ENCODE measurements around the gene TYW1B.
"Not testable (repeated sequence)": the region's sequence is repeated elsewhere in the genome, so short reads cannot be mapped to it uniquely, and the experiment has no call there.

TYW1B gene

DNA sequence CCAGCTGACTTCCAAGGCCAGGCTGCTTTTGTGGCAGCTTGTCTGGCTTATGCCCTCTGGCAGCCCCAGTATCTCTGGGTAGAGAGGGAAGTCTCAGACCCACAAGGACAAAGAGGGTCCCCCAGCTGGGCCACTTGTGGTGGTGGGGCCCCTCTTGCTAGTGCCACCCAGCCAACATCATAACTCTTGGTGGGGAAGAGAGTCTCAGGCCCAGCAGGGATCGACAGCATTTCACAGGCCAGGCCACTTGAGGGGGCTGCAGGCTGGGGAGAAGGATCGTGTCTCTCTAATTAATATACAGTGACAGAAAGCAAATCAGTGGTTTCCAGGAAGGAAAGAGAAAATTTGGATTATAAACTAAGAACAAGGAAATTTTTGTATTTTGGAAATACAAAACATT is 76.0 kb downstream of the TYW1B start:
- no peak for DNase-seq (ENCODE audit: low spot score)
- TF ChIP-seq, protein P1, sequence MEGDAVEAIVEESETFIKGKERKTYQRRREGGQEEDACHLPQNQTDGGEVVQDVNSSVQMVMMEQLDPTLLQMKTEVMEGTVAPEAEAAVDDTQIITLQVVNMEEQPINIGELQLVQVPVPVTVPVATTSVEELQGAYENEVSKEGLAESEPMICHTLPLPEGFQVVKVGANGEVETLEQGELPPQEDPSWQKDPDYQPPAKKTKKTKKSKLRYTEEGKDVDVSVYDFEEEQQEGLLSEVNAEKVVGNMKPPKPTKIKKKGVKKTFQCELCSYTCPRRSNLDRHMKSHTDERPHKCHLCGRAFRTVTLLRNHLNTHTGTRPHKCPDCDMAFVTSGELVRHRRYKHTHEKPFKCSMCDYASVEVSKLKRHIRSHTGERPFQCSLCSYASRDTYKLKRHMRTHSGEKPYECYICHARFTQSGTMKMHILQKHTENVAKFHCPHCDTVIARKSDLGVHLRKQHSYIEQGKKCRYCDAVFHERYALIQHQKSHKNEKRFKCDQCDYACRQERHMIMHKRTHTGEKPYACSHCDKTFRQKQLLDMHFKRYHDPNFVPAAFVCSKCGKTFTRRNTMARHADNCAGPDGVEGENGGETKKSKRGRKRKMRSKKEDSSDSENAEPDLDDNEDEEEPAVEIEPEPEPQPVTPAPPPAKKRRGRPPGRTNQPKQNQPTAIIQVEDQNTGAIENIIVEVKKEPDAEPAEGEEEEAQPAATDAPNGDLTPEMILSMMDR (IDR thresholded peaks at IDR 0.05; ENCODE audit: extremely low read depth, insufficient read depth, missing control alignments): no peak
- in situ Hi-C loops (cut with MboI; ENCODE audit: low pct_unique_long_range_greater_than_20kb, low sequenced_read_pairs, unreplicated experiment): no loop called here

DNA sequence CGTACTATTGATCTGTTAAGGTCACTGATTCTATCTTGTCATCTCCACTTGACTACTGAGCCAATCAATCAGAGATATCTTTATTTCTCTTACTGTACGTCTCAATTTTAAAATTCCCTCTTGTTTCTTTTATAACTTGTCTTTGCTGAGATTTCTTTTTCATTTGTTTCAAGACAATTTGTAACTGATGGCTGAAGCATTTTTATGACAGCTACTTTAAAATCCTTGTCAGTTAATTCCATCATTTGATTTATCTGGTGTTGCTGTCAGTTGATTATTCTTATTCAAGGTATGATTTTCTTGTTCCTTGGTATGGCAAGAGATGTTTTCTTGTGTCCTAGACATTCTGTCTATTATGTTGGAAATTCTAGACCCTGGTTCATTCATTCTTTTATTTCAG is 76.6 kb downstream of the TYW1B start:
- DNase-seq (ENCODE audit: low spot score): no peak
- TF ChIP-seq, protein P1 (IDR thresholded peaks at IDR 0.05; ENCODE audit: extremely low read depth, insufficient read depth, missing control alignments): no peak
- in situ Hi-C loops (cut with MboI; ENCODE audit: low pct_unique_long_range_greater_than_20kb, low sequenced_read_pairs, unreplicated experiment): no loop called here

DNA sequence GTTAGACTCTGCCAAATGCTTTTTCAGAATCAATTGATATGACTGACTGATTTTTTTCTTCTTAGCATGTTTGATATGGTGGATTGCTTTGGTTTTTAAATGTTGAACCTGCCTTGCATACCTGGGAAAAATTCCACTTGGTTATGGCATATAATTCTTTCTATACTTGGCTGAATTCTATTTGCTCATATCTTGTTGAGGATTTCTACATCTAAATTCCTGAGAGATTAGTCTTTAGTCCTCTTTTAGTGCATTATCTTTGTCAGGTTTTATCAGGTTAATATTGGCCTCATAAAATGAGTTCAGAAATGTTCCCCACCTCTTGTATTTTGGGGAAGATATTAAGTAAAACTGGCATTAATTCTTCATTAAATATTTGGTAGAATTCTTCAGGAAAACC is 79.4 kb downstream of the TYW1B start:
- DNase-seq (ENCODE audit: low spot score); in situ Hi-C loops (cut with MboI; ENCODE audit: low pct_unique_long_range_greater_than_20kb, low sequenced_read_pairs, unreplicated experiment): not testable (repeated sequence)

DNA sequence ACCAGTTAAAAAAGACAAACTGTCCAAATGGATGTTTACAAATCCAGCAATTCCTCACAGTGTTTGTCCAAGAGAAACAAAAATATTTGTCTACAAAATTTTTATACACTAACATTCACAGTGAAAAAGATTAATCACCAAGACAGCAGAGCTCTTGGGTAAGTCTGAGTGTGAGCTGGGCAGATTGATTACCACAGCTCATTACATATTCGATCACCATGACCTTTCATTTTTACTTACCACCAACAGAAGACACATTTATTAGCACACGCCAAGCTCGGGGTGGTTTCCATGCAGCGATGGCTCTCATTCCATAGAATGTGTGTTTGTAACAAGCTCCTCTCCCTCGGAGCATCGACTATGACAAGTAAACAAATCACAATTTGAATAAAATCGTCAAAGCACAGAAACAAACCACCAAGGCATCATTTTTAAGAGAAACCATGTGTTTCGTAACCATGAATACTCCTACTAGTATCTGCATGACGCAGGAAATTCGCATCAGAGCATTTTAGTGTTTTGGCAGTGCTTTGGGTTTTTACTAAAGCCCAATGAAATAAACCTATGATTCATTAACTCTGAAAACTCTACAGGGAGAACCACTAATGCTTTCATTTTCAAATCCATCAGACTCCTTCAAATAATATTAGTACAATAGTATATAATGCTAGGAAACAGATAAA is 83.6 kb downstream of the TYW1B start:
- in situ Hi-C loops (cut with MboI; ENCODE audit: low pct_unique_long_range_greater_than_20kb, low sequenced_read_pairs, unreplicated experiment); DNase-seq (ENCODE audit: low spot score): not testable (repeated sequence)

DNA sequence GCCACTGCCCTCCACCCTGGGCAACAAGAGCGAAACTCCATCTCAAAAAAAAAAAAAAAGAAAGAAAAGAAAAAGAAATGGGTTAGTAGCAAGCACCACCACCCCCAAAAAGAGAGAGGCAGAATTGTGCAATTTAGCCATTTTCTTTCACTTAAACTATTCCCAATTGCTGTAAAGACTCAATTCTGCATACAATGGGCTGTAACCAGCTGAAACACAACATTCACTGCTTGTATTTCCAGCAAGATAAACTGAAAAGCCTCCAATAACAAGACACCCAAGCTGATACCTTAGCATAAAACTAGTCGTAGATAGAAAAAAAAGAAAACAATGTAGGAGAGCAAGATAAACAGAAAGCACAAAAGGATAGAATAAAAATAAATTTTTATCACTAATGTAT is 84.2 kb downstream of the TYW1B start:
- in situ Hi-C loops (cut with MboI; ENCODE audit: low pct_unique_long_range_greater_than_20kb, low sequenced_read_pairs, unreplicated experiment); DNase-seq (ENCODE audit: low spot score): not testable (repeated sequence)

DNA sequence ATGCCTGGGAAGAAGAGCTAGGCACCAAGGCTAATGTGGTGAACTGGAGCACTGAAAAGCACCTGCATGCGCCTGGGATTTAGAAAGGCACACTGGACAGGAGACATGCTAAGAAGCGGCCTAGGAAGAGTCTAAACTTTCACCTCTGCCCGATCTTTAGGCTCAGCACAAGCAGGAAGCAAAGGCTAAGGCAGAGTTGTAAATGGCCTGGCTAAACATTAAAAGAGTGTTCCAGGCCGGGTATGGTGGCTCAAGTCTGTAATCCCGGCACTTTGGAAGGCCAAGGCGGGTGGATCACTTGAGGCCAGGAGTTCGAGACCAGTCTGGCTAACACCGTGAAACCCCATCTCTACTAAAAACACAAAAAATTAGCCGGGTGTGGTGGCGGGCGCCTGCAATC is 88.3 kb downstream of the TYW1B start:
- DNase-seq (ENCODE audit: low spot score); in situ Hi-C loops (cut with MboI; ENCODE audit: low pct_unique_long_range_greater_than_20kb, low sequenced_read_pairs, unreplicated experiment): not testable (repeated sequence)

DNA sequence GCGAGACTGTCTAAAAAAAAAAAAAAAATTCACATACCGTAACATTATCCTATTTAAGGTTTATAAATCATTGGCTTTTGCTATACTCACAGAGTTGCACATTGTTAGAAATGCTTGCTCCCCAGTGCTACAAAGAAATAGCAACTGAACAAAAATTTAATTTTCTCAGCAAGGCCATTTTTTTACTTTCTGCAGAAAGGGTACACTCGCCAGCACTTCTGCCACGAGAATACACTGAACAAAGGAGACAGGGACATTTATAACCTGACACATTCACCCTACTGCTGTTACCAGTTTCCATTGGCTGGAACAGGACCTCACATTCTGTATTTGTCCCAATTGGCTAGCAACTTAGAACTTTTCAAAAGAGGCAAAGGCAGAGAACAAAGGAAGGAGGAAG is 92.1 kb downstream of the TYW1B start:
- DNase-seq (ENCODE audit: low spot score); in situ Hi-C loops (cut with MboI; ENCODE audit: low pct_unique_long_range_greater_than_20kb, low sequenced_read_pairs, unreplicated experiment): not testable (repeated sequence)

DNA sequence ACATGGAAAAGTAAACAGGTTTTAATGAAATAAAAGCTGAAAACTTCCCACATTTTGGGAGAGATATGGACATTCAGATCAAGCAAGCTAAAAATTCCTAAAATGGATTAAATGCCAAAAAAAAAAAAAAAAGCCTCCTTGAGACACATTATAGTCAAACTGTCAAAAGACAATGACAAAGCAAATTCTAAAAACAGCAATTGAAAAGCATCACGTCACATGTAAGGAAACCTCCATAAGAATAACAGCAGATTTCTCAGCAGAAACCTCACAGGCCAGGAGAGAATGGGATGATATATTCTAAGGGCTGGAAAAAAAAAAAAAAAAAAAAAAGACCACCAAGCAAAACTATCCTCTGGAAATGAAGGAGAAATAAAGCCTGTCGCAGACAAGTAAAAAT is 97.2 kb downstream of the TYW1B start:
- DNase-seq (ENCODE audit: low spot score); in situ Hi-C loops (cut with MboI; ENCODE audit: low pct_unique_long_range_greater_than_20kb, low sequenced_read_pairs, unreplicated experiment): not testable (repeated sequence)

DNA sequence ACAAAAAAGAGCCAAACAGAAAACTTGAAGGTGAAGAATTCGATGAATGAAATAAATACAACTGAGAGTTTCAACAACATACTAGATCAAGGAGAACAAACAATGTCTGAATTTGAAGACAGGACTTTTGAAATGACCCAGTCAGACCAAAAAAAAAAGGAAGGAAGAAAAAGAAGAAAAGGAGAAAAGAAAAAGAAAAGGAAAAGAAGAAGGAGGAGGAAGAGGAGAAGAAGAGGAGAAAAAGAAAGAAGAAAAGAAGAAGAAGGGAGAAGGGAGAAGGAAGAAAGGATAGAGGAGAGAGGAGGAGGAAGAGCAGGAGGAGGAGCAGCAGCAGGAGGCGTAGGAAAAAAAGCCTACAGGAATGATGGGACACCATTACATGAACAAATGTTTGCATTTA is 97.6 kb downstream of the TYW1B start:
- DNase-seq (ENCODE audit: low spot score); in situ Hi-C loops (cut with MboI; ENCODE audit: low pct_unique_long_range_greater_than_20kb, low sequenced_read_pairs, unreplicated experiment): not testable (repeated sequence)

DNA sequence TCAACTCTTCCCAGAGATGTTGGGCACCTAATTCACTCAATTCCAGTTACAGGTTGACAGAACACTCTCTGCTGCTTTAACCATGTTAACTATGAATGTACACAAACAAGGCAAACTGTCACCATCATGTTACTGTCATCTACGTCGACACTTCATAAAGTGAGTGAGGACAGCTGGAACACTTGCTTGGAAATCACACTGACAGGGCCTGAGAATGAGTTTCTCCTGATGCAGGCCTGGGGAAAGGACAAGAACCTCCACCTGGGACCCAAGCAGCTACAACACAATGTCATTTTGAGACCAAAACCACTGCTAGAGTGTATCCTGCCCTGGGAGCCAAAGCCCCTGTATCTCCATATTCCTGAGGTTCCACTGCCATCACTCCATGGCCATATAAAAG is 98.9 kb downstream of the TYW1B start:
- in situ Hi-C loops (cut with MboI; ENCODE audit: low pct_unique_long_range_greater_than_20kb, low sequenced_read_pairs, unreplicated experiment); DNase-seq (ENCODE audit: low spot score): not testable (repeated sequence)

DNA sequence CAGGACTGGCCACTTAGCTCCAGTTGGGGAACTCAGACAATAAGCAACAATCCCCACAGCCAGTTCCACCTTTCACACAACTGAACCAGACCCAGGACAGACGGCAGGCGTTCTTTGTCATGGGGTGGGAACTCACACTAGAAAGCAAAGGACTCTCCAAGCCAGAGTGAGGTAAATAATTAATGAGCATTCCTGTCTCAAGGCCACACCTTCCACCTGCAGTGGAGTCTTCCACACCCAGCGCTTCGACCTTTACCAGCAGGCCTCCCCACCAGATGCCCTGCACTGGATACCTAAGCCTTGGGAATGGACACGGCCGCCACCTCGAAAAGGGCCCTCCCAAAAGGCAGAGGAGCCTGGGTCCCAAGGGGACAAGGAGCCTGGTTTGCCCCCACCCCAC is 105.3 kb downstream of the TYW1B start:
- in situ Hi-C loops (cut with MboI; ENCODE audit: low pct_unique_long_range_greater_than_20kb, low sequenced_read_pairs, unreplicated experiment); DNase-seq (ENCODE audit: low spot score): not testable (repeated sequence)

DNA sequence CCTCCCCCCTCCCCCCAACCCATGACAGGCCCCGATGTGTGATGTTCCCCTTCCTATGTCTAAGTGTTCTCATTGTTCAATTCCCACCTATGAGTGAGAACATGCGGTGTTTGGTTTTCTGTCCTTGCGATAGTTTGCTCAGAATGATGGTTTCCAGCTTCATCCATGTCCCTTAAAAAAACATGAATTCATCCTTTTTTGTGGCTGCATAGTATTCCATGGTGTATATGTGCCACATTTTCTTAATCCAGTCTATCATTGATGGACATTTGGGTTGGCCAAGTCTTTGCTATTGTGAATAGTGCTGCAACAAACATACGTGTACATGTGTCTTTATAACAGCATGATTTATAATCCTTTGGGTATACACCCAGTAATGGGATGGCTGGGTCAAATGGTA is 107.1 kb downstream of the TYW1B start:
- DNase-seq (ENCODE audit: low spot score); in situ Hi-C loops (cut with MboI; ENCODE audit: low pct_unique_long_range_greater_than_20kb, low sequenced_read_pairs, unreplicated experiment): not testable (repeated sequence)

DNA sequence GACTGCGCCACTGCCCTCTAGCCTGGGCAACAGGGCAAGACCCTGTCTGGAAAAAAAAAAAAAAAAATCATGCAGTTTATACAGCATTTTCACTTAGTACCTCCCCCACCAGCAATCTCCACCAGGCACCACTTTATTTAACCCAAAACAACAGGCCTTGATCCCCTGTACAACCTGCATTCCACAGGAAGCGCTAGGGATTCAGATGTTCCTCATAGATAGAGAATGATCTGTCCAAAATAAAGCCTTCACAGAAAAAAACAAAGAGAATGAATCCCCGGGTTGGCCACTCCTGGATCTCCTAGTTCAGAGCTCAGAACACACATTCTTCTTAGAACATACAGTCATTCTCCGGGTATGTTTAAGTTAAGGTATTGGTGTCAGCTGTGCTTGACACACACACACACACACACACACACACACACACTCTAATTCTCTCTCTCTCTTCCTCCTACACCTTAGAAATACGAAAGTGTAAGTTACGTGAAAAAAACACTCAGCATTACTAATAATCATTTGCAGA is 110.7 kb downstream of the TYW1B start:
- DNase-seq (ENCODE audit: low spot score); in situ Hi-C loops (cut with MboI; ENCODE audit: low pct_unique_long_range_greater_than_20kb, low sequenced_read_pairs, unreplicated experiment): not testable (repeated sequence)

DNA sequence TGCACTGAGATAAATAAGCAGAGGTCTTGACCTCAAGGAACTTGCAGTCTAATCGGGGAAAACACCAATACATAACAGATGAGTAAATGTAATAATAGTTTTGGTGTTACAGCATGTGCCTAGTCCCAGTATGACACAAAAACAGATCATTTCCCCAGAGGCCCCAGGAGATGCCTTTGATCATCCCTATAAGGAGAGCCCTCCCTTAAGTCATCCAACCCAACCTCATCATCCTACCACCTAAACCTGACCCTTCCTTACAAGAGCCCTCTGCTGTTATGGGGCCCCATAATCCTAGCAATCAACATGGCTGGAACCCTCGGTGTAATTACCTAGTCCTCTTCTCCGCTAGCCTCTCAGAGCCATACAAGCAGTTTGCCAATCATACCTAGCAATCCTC is 116.1 kb downstream of the TYW1B start:
- in situ Hi-C loops (cut with MboI; ENCODE audit: low pct_unique_long_range_greater_than_20kb, low sequenced_read_pairs, unreplicated experiment); DNase-seq (ENCODE audit: low spot score): not testable (repeated sequence)

Measured in GM13977 (cell line).